Cardiac muscle cell (in vitro differentiated cells and primary cell): Measurements from ENCODE around the gene LINC00305. TPM values are rescaled to one million over a fixed set of nuclear protein-coding genes. Genes with fewer than 3 reads are reported as not detected.

Experiments used
- DNase-seq, 2 donors: peaks; one replicate each; pipeline versions ENCODE4 v3.0.0 to v3.0.0-alpha.2; 2010 to 2017; ENCODE audit warnings: low read depth in 1 of 2, low spot score in 1 of 2
- H3K27ac ChIP-seq: fragments of 200-600 bp; sonication (generic); 2 replicates; pipeline ENCODE4 v1.5.1; 2016
- H3K27me3 ChIP-seq: fragments of 200-600 bp; sonication (generic); 2 replicates; pipeline ENCODE4 v1.6.0; 2016; ENCODE audit warnings: control low read depth
- H3K36me3 ChIP-seq: fragments of 200-600 bp; sonication (generic); 2 replicates; pipeline ENCODE4 v1.5.1; 2016; ENCODE audit warnings: control low read depth
- H3K4me1 ChIP-seq: fragments of 200-600 bp; sonication (generic); 2 replicates; pipeline ENCODE4 v1.8.1; 2017; ENCODE audit warnings: low read depth, mild to moderate bottlenecking, mixed run types
- H3K4me3 ChIP-seq: fragments of 200-600 bp; sonication (generic); 2 replicates; pipeline ENCODE4 v1.5.1; 2016; ENCODE audit warnings: mild to moderate bottlenecking
- H3K9me3 ChIP-seq: fragments of 200-600 bp; sonication (generic); 2 replicates; pipeline ENCODE4 v1.5.1; 2017; ENCODE audit warnings: low read depth, mild to moderate bottlenecking, control low read depth
- polyA plus RNA-seq: library from polyadenylated mRNA; unstranded; fragments of >200 nt; fragmentation: Nextera tagmentation; extraction: Ambion mirVana; gene quantifications from 2 replicates; pipeline ENCODE4 v1.2.1, GENCODE V29; 2016
- total RNA-seq: library from RNA; depleted of rRNA; stranded (reverse); fragments of >200 nt; gene quantifications from 2 replicates; pipeline ENCODE4 v1.2.3, GENCODE V29; 2016
- TF ChIP-seq, protein P1 (sequence below): IDR thresholded peaks from 2 replicates; pipeline ENCODE4 v1.5.1; 2012; ENCODE audit warnings: low read depth, mild to moderate bottlenecking, low read length

Gene LINC00305
- total and polyA plus RNA-seq, 2 experiments from 2014 or later, result 2.3 TPM; not detected in 1

DNA sequence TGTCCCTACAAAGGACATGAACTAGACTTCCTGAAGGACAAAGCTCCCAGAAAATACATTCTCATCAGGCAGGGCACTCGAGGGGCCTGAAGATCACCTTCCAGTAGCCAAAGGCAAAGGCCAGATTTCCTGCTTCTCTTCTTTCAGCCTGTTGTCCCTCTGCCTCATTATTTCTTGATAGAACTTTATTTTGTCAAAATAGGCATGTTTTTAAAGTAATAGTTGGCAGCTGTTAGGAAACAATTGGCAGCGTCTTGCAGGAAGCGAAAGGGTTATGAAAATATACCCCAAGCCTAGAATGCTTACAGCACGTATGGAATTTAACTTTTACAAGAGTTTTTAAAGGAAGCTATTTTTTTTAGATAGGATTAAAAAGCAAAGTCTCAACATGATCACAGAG is 74.9 kb downstream of the LINC00305 start:
- TF ChIP-seq, protein P1, sequence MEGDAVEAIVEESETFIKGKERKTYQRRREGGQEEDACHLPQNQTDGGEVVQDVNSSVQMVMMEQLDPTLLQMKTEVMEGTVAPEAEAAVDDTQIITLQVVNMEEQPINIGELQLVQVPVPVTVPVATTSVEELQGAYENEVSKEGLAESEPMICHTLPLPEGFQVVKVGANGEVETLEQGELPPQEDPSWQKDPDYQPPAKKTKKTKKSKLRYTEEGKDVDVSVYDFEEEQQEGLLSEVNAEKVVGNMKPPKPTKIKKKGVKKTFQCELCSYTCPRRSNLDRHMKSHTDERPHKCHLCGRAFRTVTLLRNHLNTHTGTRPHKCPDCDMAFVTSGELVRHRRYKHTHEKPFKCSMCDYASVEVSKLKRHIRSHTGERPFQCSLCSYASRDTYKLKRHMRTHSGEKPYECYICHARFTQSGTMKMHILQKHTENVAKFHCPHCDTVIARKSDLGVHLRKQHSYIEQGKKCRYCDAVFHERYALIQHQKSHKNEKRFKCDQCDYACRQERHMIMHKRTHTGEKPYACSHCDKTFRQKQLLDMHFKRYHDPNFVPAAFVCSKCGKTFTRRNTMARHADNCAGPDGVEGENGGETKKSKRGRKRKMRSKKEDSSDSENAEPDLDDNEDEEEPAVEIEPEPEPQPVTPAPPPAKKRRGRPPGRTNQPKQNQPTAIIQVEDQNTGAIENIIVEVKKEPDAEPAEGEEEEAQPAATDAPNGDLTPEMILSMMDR, result no peak
- Histone ChIP-seq H3K9me3 (no peaks in the 10 kb centered on the region), H3K27ac (no peak overlapping the region), H3K36me3 (no peaks in the 10 kb centered on the region), H3K4me1 (no peaks in the 10 kb centered on the region), H3K4me3 (no peak overlapping the region), H3K27me3 (no peaks in the 10 kb centered on the region)
- no peak for DNase-seq

DNA sequence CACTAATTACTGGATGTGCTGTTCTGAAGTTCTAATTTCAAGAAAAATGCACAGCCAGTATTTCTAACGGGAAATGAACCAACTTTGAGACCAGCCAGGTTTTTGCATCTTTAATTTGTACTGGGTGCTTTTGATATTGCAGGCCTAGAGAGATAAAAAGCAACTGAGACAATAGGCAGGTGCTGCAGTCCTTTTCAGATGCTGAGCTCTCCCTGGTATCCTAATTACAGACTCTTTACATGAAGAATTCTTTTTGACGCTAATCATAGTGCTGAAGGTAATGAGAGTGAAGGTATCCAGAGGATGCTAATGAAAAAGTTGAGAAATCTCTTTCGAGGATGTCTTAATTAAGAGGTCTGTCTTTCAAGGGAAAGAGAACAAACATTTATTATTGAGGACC is 93.9 kb downstream of the LINC00305 start:
- Histone ChIP-seq H3K36me3 (no peaks in the 10 kb centered on the region), H3K27me3 (no peaks in the 10 kb centered on the region), H3K9me3 (no peaks in the 10 kb centered on the region), H3K4me3 (no peak overlapping the region), H3K4me1 (no peaks in the 10 kb centered on the region), H3K27ac (no peak overlapping the region)
- DNase-seq, result no peak
- TF ChIP-seq, protein P1, result no peak

DNA sequence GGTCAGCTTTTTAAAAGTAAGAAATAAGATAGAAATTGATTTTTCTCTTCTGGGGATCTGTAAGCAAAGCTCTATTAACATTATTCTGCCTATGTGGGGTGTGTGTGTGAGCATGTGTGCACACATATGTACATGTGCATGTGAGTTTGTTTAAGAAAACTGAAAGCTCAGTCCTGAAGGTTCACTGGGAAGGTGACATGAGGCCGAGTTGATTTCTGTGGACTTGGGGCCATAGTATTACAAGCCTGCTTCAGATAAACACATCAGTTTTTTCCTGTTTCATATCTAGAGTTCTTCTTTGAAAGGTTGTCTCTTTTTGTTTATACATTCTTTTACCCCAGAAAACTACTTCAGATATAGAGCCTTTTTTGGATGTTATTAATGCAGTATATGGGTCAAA is 95.6 kb downstream of the LINC00305 start:
- Histone ChIP-seq H3K27ac (no peak overlapping the region), H3K36me3 (no peaks in the 10 kb centered on the region), H3K9me3 (no peaks in the 10 kb centered on the region), H3K4me1 (no peaks in the 10 kb centered on the region), H3K27me3 (no peaks in the 10 kb centered on the region), H3K4me3 (no peak overlapping the region)
- DNase-seq, result no peak
- TF ChIP-seq, protein P1, result no peak

DNA sequence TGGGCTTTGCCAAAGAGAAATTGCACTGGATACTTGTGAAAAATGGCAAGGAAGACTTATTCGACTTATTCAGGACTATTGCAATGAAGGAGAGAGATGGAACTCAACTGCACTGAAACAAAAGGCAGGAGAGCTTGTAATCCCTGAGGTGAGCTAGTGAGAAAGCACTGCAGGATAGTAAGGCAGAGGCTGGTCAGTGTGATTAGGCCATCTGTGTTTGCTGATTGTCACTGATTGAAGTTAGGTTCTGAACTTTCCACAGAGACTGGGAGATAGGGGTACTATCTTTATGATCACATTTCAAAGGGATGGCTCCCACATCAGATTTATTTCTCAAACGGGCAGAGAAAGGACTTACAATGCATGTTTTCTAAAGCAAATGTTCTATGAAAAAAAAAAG is 96.1 kb downstream of the LINC00305 start:
- H3K27ac ChIP-seq, result no peak overlapping the region
- DNase-seq, result no peak
- no peaks in the 10 kb centered on the region for H3K4me1 ChIP-seq
- TF ChIP-seq, protein P1, result no peak
- H3K9me3 ChIP-seq, result no peaks in the 10 kb centered on the region
- no peaks in the 10 kb centered on the region for H3K27me3 ChIP-seq
- no peaks in the 10 kb centered on the region for H3K36me3 ChIP-seq
- no peak overlapping the region for H3K4me3 ChIP-seq

DNA sequence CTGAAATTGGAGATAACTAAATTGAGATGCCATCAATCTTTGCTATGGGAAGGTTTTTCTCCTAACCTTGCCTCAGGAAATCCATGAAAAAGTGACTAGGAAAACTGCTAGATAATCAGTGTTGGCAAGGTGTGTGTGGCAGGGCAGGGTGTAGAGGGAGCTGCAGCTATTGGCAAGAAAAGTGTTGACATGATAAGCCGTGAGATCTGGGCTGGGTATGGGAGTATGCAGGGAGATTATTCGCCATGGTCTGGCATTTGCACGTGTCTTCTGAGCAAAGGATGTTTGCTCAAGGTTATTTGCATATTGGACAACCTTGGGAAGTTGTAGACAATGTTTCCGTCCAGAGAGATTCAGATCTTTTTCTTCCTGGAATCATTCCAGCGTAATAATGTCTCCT is 104.3 kb downstream of the LINC00305 start:
- no peaks in the 10 kb centered on the region for H3K36me3 ChIP-seq
- no peaks in the 10 kb centered on the region for H3K27me3 ChIP-seq
- H3K4me1 ChIP-seq, result no peaks in the 10 kb centered on the region
- TF ChIP-seq, protein P1, result no peak
- no peak overlapping the region for H3K4me3 ChIP-seq
- no peak for DNase-seq
- no peaks in the 10 kb centered on the region for H3K9me3 ChIP-seq
- no peak overlapping the region for H3K27ac ChIP-seq
